Loucy (cell line): ENCODE measurements around the gene MPRIP.

ENCODE experiments used
- EZH2phosphoT487 ChIP-seq: fragments of 200-600 bp; IDR thresholded peaks from 2 replicates; pipeline ENCODE4 v1.6.1; 2018; ENCODE audit warnings: antibody characterized with exemption, mild to moderate bottlenecking, moderate library complexity, borderline replicate concordance
- TF ChIP-seq, protein P1 (sequence below): fragments of 200-600 bp; sonication (generic); conservative IDR thresholded peaks from 2 replicates; pipeline ENCODE4 v1.5.1; 2014; ENCODE audit warnings: mild to moderate bottlenecking, antibody characterized with exemption, low read length

DNA sequence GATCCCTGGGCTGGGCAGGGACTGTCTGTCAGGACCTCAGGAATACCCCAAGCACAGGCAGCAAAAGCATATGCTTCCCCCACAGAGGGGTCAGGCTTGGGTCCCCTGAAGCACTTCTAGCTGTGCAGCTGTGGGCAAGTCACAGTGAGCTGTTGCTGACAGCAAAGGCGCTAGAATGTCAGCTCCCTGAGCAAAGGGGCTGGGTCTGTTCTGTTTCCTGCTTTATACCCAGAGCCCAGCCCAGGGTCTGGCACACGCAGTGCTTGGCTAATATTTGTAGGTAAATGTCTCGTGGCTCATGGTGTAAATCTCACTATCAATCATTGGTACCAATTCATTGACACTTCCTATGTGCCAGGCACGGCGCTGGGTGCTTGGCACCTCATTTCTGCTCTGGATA lies 16.6 kb upstream of the MPRIP start:
- TF ChIP-seq, protein P1, sequence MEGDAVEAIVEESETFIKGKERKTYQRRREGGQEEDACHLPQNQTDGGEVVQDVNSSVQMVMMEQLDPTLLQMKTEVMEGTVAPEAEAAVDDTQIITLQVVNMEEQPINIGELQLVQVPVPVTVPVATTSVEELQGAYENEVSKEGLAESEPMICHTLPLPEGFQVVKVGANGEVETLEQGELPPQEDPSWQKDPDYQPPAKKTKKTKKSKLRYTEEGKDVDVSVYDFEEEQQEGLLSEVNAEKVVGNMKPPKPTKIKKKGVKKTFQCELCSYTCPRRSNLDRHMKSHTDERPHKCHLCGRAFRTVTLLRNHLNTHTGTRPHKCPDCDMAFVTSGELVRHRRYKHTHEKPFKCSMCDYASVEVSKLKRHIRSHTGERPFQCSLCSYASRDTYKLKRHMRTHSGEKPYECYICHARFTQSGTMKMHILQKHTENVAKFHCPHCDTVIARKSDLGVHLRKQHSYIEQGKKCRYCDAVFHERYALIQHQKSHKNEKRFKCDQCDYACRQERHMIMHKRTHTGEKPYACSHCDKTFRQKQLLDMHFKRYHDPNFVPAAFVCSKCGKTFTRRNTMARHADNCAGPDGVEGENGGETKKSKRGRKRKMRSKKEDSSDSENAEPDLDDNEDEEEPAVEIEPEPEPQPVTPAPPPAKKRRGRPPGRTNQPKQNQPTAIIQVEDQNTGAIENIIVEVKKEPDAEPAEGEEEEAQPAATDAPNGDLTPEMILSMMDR, result no peak
- TF ChIP-seq EZH2phosphoT487, result no peak
